ENCODE measurements around the gene TOPAZ1. TPM values are rescaled to one million over a fixed set of nuclear protein-coding genes. Genes with fewer than 3 reads are reported as not detected.

The TOPAZ1 gene
- total and polyA plus RNA-seq, 2 of the 4 experiments (the other 2 are of a cell fraction), result not detected

GRCh38 chr3:44342176-44342790, 100.6 kb downstream of the TOPAZ1 start:
- Histone ChIP-seq H4K5ac (ENCODE audit: low read depth, low read length) (no peak overlapping the region; the same call in 1 of the 2 replicates), H3K27ac (ENCODE audit: insufficient read depth, low read length) (peak overlapping the region; percentile 61; the same call in 1 of the 2 replicates), H2BK15ac (ENCODE audit: low read depth, low read length) (no peak overlapping the region), H3K4me2 (ENCODE audit: low read depth, low read length) (peak overlapping the region; percentile 6; the same call in 1 of the 2 replicates), H2AFZ (replicated peaks; ENCODE audit: low read length, poor library complexity) (no peak overlapping the region), H2AK5ac (ENCODE audit: low read depth, low read length) (no peak overlapping the region), H2BK20ac (ENCODE audit: low read depth, low read length) (no peak overlapping the region), H3K9me1 (ENCODE audit: insufficient read depth, low read length) (peaks cover 3% of the 10 kb centered on the region; the same call in 1 of the 2 replicates), H3K56ac (ENCODE audit: extremely low read depth, insufficient read depth, low read length) (0 out of 2 replicates have a peak overlapping the region, but pooled peaks have one; percentile 16), H3K27me3 (ENCODE audit: control insufficient read depth, insufficient read depth, low read length) (no peaks in the 10 kb centered on the region), H3K9me3 (ENCODE audit: control insufficient read depth, insufficient read depth, low read length) (no peaks in the 10 kb centered on the region), H3K79me1 (ENCODE audit: low read depth in 1 of 2, low read length in 2 of 2) (peaks cover 23 to 37% of the 10 kb centered on the region in 2 experiments), H3K14ac (replicated peaks; ENCODE audit: low read depth, low read length) (no peak overlapping the region), H2BK5ac (ENCODE audit: low read depth, low read length, poor library complexity, severe bottlenecking) (peak overlapping the region; percentile 59), H2AK9ac (replicated peaks; ENCODE audit: low read depth, low read length, poor library complexity) (no peak overlapping the region), H2BK120ac (ENCODE audit: low read depth, low read length) (peak overlapping the region; percentile 55; the same call in 1 of the 2 replicates), H3K18ac (ENCODE audit: low read depth, low read length) (peak overlapping the region; percentile 38), H4K8ac (ENCODE audit: low read depth in 2 of 2, low read length in 2 of 2) (no peak overlapping the region; a peak in 1 of 4 replicates), H3K4ac (ENCODE audit: low read depth, low read length) (no peak overlapping the region; the same call in 1 of the 2 replicates), H3K4me3 (ENCODE audit: insufficient read depth, low read depth, low read length) (no peak overlapping the region), H4K20me1 (ENCODE audit: insufficient read depth, low read length) (no peaks in the 10 kb centered on the region), H3K23ac (ENCODE audit: low read depth, low read length) (no peak overlapping the region), H4K91ac (ENCODE audit: insufficient read depth, low read depth, low read length) (no peak overlapping the region), H3K4me1 (ENCODE audit: control insufficient read depth, insufficient read depth, low read length) (0 out of 2 replicates have a peak, but pooled peaks cover 2% of the 10 kb centered on the region), H3K36me3 (ENCODE audit: control insufficient read depth, insufficient read depth, low read length) (no peaks in the 10 kb centered on the region), H3K9ac (ENCODE audit: low read depth, low read length) (no peak overlapping the region)
- DNase-seq (peak; percentile 87), ATAC-seq (ENCODE audit: low read depth) (no peak)
- ChIA-PET CTCF (interaction anchor here (0.6 kb wide), 1 partner anchor 1171 kb away, joined by 3 read pairs; no protein-coding TSS in a partner anchor), POLR2A (ENCODE audit: unreplicated experiment) (interaction anchor here (0.6 kb wide), 1 partner anchor 809 kb away, joined by 3 read pairs; no protein-coding TSS in a partner anchor)
- TF ChIP-seq CEBPB (IDR thresholded peaks at IDR 0.05; ENCODE audit: low read depth, low read length) (no peak), MAFK (IDR thresholded peaks at IDR 0.05; ENCODE audit: low read depth, low read length) (0 out of 2 replicates have a peak, but pooled peaks have one; percentile 6), FOS (IDR thresholded peaks at IDR 0.05; ENCODE audit: low read depth, low read length) (no peak), MXI1 (IDR thresholded peaks at IDR 0.05; ENCODE audit: borderline replicate concordance, low read depth, low read length) (0 out of 2 replicates have a peak, but pooled peaks have one; percentile 47)
- dilution Hi-C loops (cut with HindIII; ENCODE audit: low sequenced_read_pairs, unreplicated experiment), result no loop called here
- in situ Hi-C loops (cut with MboI; ENCODE audit: low sequenced_read_pairs), result loop anchor here (25.0 kb wide), 2 partner anchors 295 to 545 kb away; partner anchors contain the start of genes ZNF197 and ZNF35
- WGBS, 2 experiments (ENCODE audit: extremely low coverage in 2 of 2, insufficient read length in 1 of 2), result no CpG with 5 or more reads among the region's 1 CpG
- no TSS peak for BruUV-seq (replicated peaks)
- intact Hi-C loops (cut with micrococcal nuclease), result no loop called here

All from IMR-90 (cell line).